K562 (cell line): ENCODE measurements around the gene HLF. TPM values are rescaled to one million over a fixed set of nuclear protein-coding genes. Genes with fewer than 3 reads are reported as not detected.

Source experiments
- ATAC-seq: fragments of 200-7000 bp; cut with Tn5 transposase; 3 replicates; pipeline ENCODE4 v1.9.1; 2020; ENCODE audit warnings: moderate library complexity
- BruUV-seq: library from RNA; stranded (reverse); fragments of 400-500 nt; replicated peaks from 2 replicates; lab custom pipeline; 2021; lab: Mats Ljungman, UMichigan
- CTCF ChIA-PET: fragments of 300-600 bp; formaldehyde crosslinking; extraction: SDS; loops from one replicate; lab custom pipeline; 2021; ENCODE audit warnings: low intra/inter-chr PET ratio; lab: Yijun Ruan, JAX
- POLR2A ChIA-PET: fragments of 300-600, 350-650 bp; sonication (Branson Sonifier 250); formaldehyde crosslinking; extraction: SDS; loops from one replicate; lab custom pipeline; 2021; ENCODE audit warnings: antibody characterized with exemption, inconsistent platforms; lab: Yijun Ruan, JAX
- DNase-seq, 4 experiments: peaks; one replicate each; pipeline versions ENCODE4 v3.0.0 to v3.0.0-alpha.2; 2011 to 2018; ENCODE audit warnings: low spot score in 3 of 4, mixed read lengths in 3 of 4; ENCODE audit errors: extremely low read depth in 1 of 4
- FAIRE-seq: peaks from 2 replicates; lab custom pipeline; 2011; peaks lifted over from hg19 to GRCh38; lab: Jason Lieb, UNC
- H2AFZ ChIP-seq: 2 replicates; pipeline ENCODE4 v1.6.0; 2011; ENCODE audit warnings: low read depth, low read length, control low read depth, inconsistent platforms
- H3K27ac ChIP-seq: fragments of 200-600 bp; 3 replicates; pipeline ENCODE4 v1.8.0; 2011; ENCODE audit warnings: low read depth, mild to moderate bottlenecking, control low read depth, inconsistent platforms, low read length, moderate library complexity, mixed read lengths; ENCODE audit errors: extremely low read depth
- H3K27me3 ChIP-seq, 2 experiments: fragments of 300-600 bp in 1 of 2; 2 replicates in 1 of 2; 3 replicates in 1 of 2; pipeline versions ENCODE4 v1.6.0 to v1.8.0; 2011; ENCODE audit warnings: inconsistent platforms in 2 of 2, low read length in 2 of 2, mild to moderate bottlenecking in 1 of 2, mixed read lengths in 1 of 2, moderate library complexity in 1 of 2; ENCODE audit not compliant: control insufficient read depth in 2 of 2, insufficient read depth in 2 of 2
- H3K36me3 ChIP-seq: fragments of 300-600 bp; 3 replicates; pipeline ENCODE4 v1.8.0; 2011; ENCODE audit warnings: mild to moderate bottlenecking, low read length, inconsistent platforms; ENCODE audit not compliant: control insufficient read depth, insufficient read depth
- H3K4me1 ChIP-seq, 2 experiments: fragments of 200-600 bp in 1 of 2; replicated peaks in 1 of 2; 2 replicates in 1 of 2; 3 replicates in 1 of 2; pipeline versions ENCODE4 v1.5.1 to v1.8.0; 2011; ENCODE audit warnings: inconsistent platforms in 2 of 2, low read length in 2 of 2, mild to moderate bottlenecking in 1 of 2, mixed read lengths in 1 of 2, moderate library complexity in 1 of 2; ENCODE audit not compliant: control insufficient read depth in 2 of 2, insufficient read depth in 2 of 2
- H3K4me2 ChIP-seq: 2 replicates; pipeline ENCODE4 v1.6.1; 2011; ENCODE audit warnings: low read length, control low read depth, inconsistent platforms, mixed read lengths; ENCODE audit not compliant: insufficient read depth
- H3K4me3 ChIP-seq: fragments of 200-600 bp; sonication (generic), shearing (Covaris generic); 2 replicates; pipeline ENCODE4 v1.5.1; 2016; ENCODE audit warnings: control low read depth, inconsistent platforms
- H3K79me2 ChIP-seq: fragments of 200-600 bp; 3 replicates; pipeline ENCODE4 v1.8.0; 2011; ENCODE audit warnings: low read length, inconsistent platforms; ENCODE audit not compliant: control insufficient read depth, insufficient read depth
- H3K9ac ChIP-seq, 2 experiments: 2 replicates each; pipeline versions ENCODE4 v1.6.0 to v1.6.1; 2011; ENCODE audit warnings: low read depth in 2 of 2, low read length in 2 of 2, control low read depth in 1 of 2, inconsistent platforms in 1 of 2, mild to moderate bottlenecking in 1 of 2, mixed read lengths in 1 of 2; ENCODE audit not compliant: insufficient read depth in 1 of 2
- H3K9me1 ChIP-seq: one replicate; pipeline ENCODE4 v1.6.0; 2011; ENCODE audit warnings: inconsistent platforms, mild to moderate bottlenecking, low read length, moderate library complexity; ENCODE audit not compliant: control insufficient read depth, insufficient read depth
- H3K9me3 ChIP-seq: replicated peaks from 2 replicates; pipeline ENCODE4 v1.5.1; 2011; ENCODE audit warnings: low read depth, low read length, inconsistent platforms; ENCODE audit not compliant: control insufficient read depth, insufficient read depth
- H4K20me1 ChIP-seq: replicated peaks from 2 replicates; pipeline ENCODE4 v1.6.1; 2011; ENCODE audit warnings: low read length, inconsistent platforms, mixed read lengths; ENCODE audit not compliant: control insufficient read depth, insufficient read depth
- CBX2 ChIP-seq: fragments of 200-600 bp; sonication (generic); IDR thresholded peaks from one replicate; pipeline ENCODE4 v1.6.1; 2012; ENCODE audit warnings: mild to moderate bottlenecking, low read length, inconsistent platforms; ENCODE audit not compliant: insufficient read depth, poor library complexity, severe bottlenecking
- HDAC3 ChIP-seq: fragments of 450-650 bp; IDR thresholded peaks from 2 replicates; pipeline ENCODE4 v1.6.1; 2018; ENCODE audit warnings: borderline replicate concordance, mild to moderate bottlenecking, moderate library complexity; ENCODE audit not compliant: partially characterized antibody
- MAFG ChIP-seq: fragments of 450-650 bp; conservative IDR thresholded peaks from 2 replicates; pipeline ENCODE4 v1.6.1; 2016; ENCODE audit warnings: missing genetic modification characterization, missing compliant biosample characterization
- MEIS2 ChIP-seq: fragments of 450-650 bp; IDR thresholded peaks from 2 replicates; pipeline ENCODE4 v1.6.1; 2014; ENCODE audit warnings: mild to moderate bottlenecking; ENCODE audit not compliant: partially characterized antibody
- PBX2 ChIP-seq, 2 experiments: IDR thresholded peaks in 1 of 2; conservative IDR thresholded peaks in 1 of 2; 2 replicates each; pipeline ENCODE4 v1.6.1; 2016; ENCODE audit warnings: low read depth in 2 of 2, mild to moderate bottlenecking in 1 of 2, missing compliant biosample characterization in 1 of 2, missing genetic modification characterization in 1 of 2, moderate library complexity in 1 of 2
- PKNOX1 ChIP-seq: fragments of 450-650 bp; IDR thresholded peaks from 2 replicates; pipeline ENCODE4 v1.6.1; 2016
- PRMT5 ChIP-seq: sonication (generic); formaldehyde crosslinking; IDR thresholded peaks from 2 replicates; pipeline ENCODE4 v1.5.0; 2020; ENCODE audit warnings: missing genetic modification reagents
- SREBF2 ChIP-seq: sonication (generic); formaldehyde crosslinking; IDR thresholded peaks from 2 replicates; pipeline ENCODE4 v1.4.0; 2020; ENCODE audit warnings: mild to moderate bottlenecking, missing genetic modification reagents
- XRCC5 ChIP-seq: fragments of 200-400 bp; formaldehyde crosslinking; IDR thresholded peaks from 2 replicates; pipeline ENCODE4 v1.6.1; 2017; ENCODE audit warnings: low read depth, mild to moderate bottlenecking, low read length
- ZNF609 ChIP-seq: sonication (generic); formaldehyde crosslinking; IDR thresholded peaks from 2 replicates; pipeline ENCODE4 v1.8.1; 2023; ENCODE audit warnings: missing genetic modification reagents, mild to moderate bottlenecking, borderline replicate concordance
- WGBS: fragments of 100-300 bp; shearing (Covaris generic); methylation state at CpG from one replicate; pipeline ENCODE4 v1.1.6; 2016; ENCODE audit warnings: low coverage, mixed read lengths; ENCODE audit not compliant: insufficient coverage; ENCODE audit errors: missing lambda C conversion rate; 5-methylcytosine and 5-hydroxymethylcytosine counted together
- in situ Hi-C: fragments of 300-500 bp; cut with MboI; formaldehyde crosslinking; loops from 4 replicates; pipeline ENCODE4 v1.15.0; 2018; ENCODE audit warnings: inconsistent platforms, mixed read lengths
- intact Hi-C: fragments of 100-400 bp; cut with micrococcal nuclease; formaldehyde crosslinking; loops from 2 replicates; pipeline ENCODE4 v1.14.2; 2022
- polyA plus RNA-seq, 8 experiments: library from polyadenylated mRNA; depleted of rRNA in 4 of 8; stranded (reverse) in 5 of 8; unstranded in 3 of 8; fragments of >200 nt; fragmentation: Nextera tagmentation in 2 of 8; fragmentation: Illumina TruSeq in 1 of 8; extraction: Ambion mirVana in 2 of 8; extraction: Trizol in 1 of 8; gene quantifications; 2 replicates each; pipeline versions ENCODE4 v1.2.1 to v1.2.3, GENCODE V29; 2011 to 2014; ENCODE audit warnings: inconsistent platforms in 1 of 8, missing spikeins in 1 of 8
- total RNA-seq, 7 experiments: library from RNA; depleted of rRNA in 6 of 7; stranded (reverse); fragments of >200 nt in 6 of 7; fragmentation: Illumina TruSeq in 2 of 7; extraction: Trizol in 2 of 7; gene quantifications; 2 replicates each; pipeline versions ENCODE4 v1.2.1 to v1.2.3, GENCODE V29; 2011 to 2021; ENCODE audit warnings: low replicate concordance in 1 of 7

Gene HLF
- total and polyA plus RNA-seq, 9 of the 15 experiments (the other 6 are each of a cell fraction or from before 2014, with no cell fraction given), result 0.03 to 0.24 (median 0.09) TPM

GRCh38 chr17:55273579-55274354, 9.0 kb downstream of the HLF start:
- intact Hi-C loops, result no loop called here
- H3K79me2 ChIP-seq, result no peaks in the 10 kb centered on the region
- ChIA-PET POLR2A (interaction anchor here (0.6 kb wide), 1 partner anchor 71 kb away, joined by 3 read pairs; no protein-coding TSS in a partner anchor), CTCF (no interaction called here)
- 0 out of 5 replicates have a peak, but pooled peaks cover 0 to 3% of the 10 kb centered on the region in 2 experiments for H3K4me1 ChIP-seq
- DNase-seq, result no peak
- no peaks in the 10 kb centered on the region for H3K9me1 ChIP-seq
- H2AFZ ChIP-seq, result no peak overlapping the region
- no peak overlapping the region for H3K9ac ChIP-seq
- no peaks in the 10 kb centered on the region for H3K36me3 ChIP-seq
- WGBS, result 0% methylated on average over 5 of the region's 7 CpGs
- TF ChIP-seq PBX2 (CRISPR knock-in tag; IDR thresholded peaks at IDR 0.05; ENCODE audit: low read depth) (no peak), PBX2 (tag; conservative IDR thresholded peaks at IDR 0.05; ENCODE audit: low read depth) (peak; percentile 67), PRMT5 (CRISPR knock-in tag) (no peak), MAFG (no peak), XRCC5 (no peak), ZNF609 (CRISPR knock-in tag) (no peak), HDAC3 (no peak), CBX2 (no peak), MEIS2 (peak; percentile 46), PKNOX1 (peak; percentile 54; the same call in 1 of the 2 replicates), SREBF2 (no peak)
- TF ChIP-seq, all 486 proteins: peak for 3
- Histone ChIP-seq H3K4me3 (no peak overlapping the region), H3K9me3 (no peaks in the 10 kb centered on the region), H3K27ac (no peak overlapping the region), H4K20me1 (no peaks in the 10 kb centered on the region), H3K27me3 (peaks cover 0 to 11% of the 10 kb centered on the region in 2 experiments; a peak in 2 of 5 replicates), H3K4me2 (no peak overlapping the region)
- BruUV-seq, result no TSS peak
- ATAC-seq (no peak), FAIRE-seq (no peak)
- in situ Hi-C loops, result no loop called here
